HG03097 (cell line): ENCODE measurements around the gene MACF1.
"Not testable (repeated sequence)": the region's sequence is repeated elsewhere in the genome, so short reads cannot be mapped to it uniquely, and the experiment has no call there.

Experiments used
- ATAC-seq: cut with Tn5 transposase; IDR thresholded peaks from one replicate; pipeline ENCODE4 v1.9.1; 2021; ENCODE audit not compliant: unreplicated experiment, low FRiP score

MACF1 gene

DNA sequence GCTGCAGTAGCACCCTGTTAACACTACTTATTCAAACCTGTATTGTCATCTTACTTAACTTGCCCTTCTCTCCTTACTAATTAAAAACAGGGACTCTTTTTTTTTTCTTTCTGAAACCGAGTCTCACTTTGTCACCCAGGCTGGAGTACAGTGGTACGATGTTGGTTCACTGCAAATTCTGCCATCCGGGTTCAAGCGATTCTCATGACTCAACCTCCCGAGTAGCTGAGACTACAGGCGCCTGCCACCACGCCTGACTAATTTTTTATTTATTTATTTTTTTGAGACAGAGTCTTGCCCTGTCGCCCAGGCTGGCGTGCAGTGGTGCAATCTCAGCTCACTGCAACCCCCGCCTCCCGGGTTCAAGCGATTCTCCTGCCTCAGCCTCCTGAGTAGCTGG lies 3.9 kb downstream of the MACF1 start:
- ATAC-seq = not testable (repeated sequence)

DNA sequence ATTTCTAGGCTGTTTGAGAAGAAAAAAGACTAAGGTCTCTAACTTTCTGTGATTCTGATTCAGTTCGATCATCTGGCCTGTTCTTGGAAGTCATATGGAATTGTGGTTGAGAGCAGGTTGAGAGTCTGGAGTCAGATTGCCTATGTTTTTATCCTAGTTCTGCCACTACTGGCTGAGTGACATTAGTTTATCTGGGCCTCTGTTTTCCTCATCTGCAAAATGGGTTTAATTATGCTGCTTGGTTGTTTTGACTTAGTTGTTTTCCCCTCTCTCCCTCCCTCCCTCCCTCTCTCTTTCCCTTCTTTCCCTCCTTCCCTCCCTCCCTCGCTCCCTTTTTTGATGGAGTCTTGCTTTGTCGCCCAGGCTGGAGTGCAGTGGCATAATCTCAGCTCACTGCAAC lies 6.2 kb downstream of the MACF1 start:
- no peak for ATAC-seq

DNA sequence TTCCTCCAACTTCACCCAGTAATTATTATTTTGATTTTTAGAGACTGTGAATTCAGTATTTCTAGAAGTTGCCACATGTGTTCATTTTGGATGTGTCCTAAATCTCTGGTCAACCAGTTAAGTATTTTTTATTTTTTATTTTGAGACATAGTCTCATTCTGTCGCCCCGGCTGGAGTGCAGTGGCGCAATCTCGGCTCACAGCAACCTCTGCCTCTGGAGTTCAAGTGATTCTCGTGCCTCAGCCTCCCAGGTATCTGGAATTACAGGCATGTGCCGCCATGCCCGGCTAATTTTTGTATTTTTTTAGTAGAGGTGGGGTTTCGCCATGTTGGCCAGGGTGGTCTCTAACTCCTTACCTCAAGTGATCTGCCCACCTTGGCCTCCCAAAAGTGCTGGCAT lies 8.0 kb downstream of the MACF1 start:
- ATAC-seq = no peak

DNA sequence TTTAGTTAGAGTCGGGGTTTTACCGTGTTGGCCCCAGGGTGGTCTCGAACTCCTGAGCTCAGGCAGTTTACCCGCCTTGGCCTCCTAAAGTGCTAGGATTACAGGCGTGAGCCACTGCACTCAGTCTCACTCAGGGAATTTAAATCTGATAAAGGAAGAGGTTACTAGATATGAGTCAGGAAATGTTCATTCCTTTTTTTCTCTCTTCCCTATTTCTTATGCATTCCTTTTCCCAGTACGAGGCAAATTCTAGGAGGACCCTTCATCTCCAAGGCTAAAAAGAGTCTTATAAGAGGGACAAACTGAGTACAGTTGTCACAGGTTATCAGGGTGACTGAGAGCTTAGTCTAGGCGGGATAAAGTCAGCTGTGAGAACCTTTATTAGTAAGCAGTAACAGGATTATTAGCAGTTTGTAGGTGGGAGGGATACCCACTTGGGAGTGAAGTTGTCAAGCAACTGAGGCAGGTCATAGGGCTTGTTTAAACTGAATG lies 9.1 kb downstream of the MACF1 start:
- ATAC-seq = no peak

DNA sequence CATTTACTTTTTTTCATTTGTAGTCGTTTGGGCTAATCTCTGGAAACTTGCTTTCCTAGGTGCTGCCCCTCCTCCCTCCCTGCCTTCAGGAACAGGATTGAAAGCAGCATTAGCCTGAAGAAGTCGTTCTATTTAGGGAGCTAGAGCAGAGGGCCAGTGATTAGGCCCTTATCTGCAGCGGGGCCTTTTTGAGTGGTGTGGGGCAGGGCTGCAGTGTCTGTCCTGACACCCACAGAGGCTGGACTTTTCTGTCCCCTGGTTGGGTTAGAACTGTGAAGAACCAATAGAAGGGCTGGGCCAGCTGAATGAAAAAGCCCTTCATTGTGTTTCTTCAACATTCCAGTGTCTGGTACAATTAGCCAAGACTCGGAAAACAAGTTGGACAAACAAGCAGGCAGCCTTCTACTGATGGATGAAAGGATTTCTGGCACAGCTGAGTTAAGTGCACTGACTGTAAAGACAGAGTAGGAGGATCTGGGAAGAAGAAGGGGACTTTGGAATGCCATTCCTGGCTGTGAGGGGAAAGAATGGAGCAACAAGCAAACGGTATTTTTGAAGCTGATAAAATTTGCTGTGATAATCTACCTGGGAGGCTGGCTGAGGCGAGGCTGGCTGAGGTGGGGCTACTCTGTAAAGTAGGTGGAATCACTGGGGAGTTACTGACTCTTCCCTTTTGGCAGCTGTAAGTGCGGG lies 9.7 kb downstream of the MACF1 start:
- no peak for ATAC-seq

DNA sequence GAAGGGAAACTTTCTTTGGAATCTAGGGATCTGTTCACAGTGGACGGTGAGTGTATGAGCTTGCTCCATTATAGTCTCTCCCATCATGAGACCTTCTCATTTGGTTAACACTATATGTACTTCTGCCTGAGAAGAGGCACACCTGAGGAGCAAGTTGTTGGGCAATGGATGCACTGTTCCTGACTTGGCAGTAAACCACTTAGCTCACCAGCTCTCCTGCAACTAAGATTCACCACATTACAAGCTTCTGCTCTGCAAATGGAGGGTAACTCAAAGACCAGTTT lies 10.2 kb downstream of the MACF1 start:
- no peak for ATAC-seq

DNA sequence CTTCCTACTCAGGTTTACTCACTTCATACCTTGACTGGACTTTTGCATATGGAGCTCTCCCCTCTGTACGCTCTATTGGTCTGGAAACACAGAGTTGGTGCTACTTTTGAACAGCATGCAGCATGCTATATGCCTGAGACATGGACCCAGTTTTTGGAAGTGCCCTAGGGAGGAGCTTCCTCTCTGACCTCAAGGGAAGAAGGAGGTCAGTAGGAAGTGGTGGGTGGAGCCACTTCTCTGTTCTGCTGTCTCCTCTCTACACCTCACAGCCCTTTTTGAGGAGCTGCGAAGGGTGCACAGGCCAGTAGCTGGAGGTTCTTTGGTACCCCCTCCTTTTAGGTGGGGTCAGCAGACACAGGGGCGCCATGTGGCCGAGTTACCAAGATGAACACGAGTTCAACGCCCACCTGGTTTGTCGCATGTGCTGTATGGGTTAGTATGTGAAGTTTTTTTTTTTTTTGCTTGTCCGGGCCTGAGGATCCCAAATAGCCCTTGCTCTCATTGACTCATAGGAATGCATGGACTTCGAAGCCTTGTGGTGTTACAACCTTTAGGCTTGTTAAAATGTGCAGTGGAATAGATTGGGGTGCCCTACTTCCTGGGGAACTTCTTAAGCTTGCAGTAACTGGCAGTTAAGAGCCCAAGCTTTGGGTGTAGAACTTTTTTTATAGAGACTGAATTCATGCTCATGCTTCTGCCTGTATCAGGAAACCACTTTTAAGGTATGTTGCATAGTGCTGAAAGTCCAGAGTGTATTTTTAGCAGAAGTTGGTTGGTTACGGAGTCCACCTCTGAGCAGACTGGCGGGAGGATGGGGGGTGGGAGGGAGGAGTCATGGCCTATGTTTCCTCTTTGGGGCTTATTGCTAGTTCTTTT lies 10.7 kb downstream of the MACF1 start:
- ATAC-seq = no peak

DNA sequence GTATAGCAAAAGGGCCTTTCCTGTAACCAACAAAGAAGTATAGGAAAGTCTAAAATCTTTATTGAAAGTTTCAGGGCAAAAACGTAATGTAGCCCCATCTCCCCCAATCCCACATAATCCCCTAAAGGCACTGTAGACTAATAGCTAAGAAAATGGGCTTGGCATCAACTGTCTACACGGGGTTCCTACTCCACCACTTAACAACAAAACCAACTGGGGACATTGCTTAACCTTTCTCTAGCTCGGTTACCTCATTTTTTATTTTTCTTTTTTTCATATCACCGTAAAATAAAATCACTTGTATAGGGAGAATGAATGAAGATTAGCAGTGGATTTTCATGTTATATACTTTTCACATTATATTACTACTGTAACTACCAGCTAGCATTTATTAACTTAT lies 12.3 kb downstream of the MACF1 start:
- ATAC-seq = no peak

DNA sequence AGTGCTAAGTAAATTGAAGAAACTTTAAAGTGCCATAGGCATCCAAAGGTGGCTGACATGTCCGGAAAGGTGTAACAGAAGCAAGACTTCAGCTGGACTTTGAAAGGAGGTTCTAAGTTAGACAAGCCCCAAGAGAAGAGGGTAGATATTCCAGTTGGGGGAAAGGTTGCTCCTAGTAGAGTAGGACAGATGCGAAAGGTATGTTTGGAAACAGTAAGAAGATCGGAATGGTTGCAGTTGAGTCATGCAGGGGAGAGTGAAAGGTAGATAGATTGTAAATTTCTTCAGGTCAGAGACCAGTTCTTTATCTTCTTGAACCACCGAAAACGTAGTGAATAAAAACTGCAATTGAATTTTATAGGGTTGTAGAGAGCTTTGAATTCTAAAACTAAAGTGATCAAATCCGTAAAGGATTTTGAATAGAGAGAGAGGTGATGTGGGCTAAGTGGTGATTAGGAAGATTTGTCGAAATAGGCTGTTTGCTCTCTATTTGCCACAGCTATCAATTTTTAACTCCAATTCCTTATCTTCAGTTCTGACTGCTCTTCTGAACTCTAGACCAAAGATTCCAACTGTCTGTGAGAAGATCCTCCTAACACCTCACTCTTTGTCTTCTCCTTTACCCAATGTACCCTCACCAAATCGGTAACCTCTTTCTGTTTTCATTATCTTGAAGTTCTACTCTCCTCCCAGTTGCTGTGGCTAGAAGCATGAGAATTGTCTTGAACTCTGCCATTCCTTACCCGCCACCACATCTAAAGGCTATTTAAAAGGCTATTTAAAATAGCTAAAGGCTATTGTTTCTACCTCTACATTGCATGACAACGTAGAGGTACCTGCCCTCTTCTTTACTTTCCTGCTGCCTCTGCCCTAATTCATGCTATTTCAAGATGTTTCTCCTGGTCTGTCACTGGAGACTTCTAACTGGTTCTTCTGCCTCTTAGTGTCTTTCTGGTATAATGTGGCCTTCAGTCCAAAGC lies 16.7 kb downstream of the MACF1 start:
- ATAC-seq = no peak

DNA sequence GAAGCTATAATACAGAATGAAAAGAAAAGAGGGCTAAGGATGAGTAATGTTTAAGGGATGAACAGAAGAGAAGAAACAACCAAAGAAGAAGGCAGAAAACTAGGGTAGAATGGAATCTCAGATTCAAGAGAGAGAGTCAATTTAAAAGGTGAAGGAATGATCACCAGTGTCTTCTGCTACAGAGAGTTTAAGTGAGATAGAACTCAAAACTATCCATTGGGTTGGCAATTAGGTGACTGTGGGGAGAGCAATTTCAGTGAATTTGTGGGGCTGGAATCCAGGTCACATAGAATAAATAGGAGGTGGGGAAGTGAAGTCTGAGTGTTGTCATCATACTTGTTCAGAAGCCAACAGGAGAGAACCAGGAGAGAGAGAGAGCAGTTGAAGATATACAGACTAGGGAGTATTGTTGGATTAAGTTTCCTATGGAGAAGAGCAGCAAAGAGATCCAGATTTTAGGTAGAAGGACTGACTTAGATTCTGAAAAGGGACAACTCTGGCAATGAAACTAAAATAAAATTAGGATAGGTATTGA lies 19.9 kb downstream of the MACF1 start:
- ATAC-seq = no peak

DNA sequence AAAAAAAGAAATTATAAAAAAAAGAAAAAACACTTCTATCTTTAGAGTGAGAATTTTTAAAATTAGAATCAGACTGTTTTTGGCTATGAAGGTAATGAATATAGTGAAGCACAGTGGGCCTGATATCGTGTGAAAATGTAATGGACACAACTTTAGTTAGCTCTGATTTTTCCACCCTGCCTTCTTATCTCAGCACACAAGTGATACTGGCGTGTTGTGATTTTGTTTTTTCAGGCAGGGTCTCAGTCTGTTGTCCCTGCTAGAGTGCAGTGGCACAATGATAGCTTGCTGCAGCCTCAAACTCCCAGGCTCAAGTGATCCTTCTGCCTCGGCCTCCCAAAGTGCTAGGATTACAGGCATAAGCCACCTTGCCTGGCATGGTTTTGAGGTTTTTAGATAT lies 22.3 kb downstream of the MACF1 start:
- no peak for ATAC-seq

DNA sequence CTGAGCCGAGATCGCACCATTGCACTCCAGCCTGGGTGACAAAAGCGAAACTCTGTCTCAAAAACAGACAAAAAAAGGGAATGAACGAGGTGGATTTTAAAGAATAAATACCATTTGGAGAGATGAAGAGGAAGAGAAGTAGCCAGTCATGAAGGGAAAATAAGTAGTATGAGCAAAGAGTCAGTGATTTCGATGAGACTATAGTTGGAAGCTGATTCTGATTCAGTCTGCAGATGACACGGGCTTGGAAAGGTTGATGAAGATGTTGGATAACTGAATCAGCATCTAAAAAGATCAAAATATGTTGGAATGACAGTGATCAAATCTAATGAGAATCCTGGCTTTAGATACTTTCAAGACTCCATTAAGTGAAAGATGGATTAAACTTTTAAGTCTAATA lies 23.8 kb downstream of the MACF1 start:
- no peak for ATAC-seq

DNA sequence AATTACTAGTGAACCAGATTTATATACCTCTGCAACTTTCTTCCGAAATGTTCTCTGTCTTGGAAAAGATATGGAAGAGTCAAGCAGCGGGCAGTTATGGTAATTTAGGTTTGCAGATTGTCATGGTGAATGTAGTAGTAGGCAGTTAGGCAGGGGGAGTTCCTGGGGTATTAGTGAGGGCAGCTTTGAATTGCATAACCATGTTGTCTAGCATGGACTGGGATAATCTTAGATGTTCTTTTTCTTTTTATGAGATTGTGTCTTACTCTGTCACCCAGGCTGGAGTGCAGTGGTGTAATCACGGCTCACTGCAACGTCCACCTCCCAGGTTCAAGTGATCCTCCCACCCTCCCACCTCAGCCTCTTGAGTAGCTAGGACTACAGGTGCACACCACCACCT lies 25.0 kb downstream of the MACF1 start:
- ATAC-seq = no peak

DNA sequence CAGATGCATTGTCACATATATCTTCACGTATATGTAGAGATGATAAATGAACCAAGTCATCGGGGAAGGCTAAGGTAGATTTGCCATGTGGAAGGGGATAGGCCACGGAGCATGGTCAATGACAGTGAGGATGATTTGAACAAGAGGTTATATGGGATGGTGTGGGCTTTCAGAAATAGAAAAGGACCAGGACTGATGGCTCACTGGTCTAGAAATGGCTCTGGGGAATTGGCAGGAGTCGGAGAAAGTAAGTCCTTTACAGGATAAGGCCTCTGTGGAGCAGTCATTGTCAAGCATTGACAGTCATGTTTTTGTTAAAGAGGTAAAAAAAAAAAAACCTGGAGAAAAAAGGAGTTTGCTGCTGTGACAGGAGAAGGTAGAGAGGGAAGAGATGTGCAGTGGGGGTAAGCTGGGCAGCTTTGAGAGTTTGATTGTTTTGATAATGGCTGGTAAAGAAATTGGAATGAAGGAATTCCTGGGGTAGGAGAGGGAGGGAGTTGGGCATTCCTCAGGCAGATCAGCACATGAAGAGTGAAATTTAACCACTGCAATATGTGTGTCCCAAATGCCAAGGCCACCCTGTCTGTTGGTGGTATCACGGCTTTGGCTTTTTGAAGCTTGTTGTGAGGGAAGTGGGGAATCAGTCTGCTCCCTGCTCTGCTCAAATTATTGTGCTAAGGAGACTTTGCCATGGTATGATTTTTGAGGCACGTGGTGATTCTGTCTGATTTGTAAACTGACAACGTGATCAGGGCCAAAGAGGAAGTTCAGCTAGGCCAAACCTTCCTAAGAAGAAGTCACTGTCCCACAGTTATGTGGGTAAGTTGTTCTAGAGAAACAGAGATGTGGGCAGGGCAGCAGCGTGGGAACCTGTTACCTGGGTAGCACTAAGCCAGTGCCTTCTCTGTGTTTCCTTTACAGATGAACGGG lies 26.0 kb downstream of the MACF1 start:
- ATAC-seq = peak; percentile 92

DNA sequence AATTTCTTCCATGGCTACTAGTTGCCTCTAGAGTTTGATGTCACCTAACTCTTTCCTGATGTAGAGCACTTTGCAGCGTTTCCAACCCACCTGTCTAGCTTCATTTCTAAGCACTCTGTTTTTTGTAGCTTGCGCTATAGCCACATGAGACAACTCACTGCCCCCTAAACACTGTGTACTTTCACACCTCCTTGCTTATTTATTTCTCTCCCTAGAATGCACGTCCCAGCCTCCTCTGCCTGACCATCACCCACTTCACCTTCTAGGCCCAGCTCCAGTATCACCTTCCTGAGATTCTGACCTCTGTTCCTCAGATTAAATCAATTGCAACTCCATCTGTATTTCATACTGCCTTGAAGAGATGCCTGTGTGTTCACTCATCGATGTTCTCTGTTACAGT lies 32.5 kb downstream of the MACF1 start:
- no peak for ATAC-seq

DNA sequence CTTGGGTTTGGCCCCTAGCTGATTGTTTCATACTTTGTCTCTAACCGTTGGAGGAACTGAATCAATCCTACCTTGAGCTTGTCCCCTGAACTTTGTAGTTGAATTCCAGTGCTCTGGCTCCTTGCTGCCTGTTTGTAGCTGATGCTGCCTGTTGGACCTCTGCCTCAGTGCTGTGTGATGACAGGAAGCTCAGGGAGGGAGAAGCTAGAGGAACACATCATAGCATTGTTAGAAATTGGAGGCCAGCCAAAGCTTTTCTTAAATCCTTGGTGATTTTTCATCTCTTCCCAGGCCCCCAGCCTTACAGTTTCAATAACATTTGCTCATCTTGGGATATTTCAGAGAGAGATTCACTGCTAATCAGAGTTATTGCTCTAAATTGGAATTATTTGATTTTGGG lies 34.0 kb downstream of the MACF1 start:
- no peak for ATAC-seq

DNA sequence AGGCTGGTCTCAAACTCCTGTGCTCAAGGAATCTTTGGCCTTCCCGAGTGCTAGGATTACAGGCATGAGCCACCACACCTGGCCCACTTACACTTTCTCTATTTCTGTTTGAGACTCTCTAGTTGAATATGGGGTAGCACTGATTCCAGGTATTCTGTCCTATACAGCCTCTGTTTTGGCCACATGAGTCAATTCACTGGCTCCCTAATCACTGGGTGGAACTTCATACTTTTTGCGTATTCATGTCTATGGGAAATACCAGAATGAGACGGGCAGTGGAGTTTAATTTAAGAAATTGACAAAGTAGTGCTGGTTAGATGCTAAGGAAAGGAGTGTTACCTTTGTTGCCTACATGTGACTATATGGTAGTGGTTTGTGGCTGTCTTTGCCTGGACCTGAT lies 35.5 kb downstream of the MACF1 start:
- ATAC-seq = no peak

DNA sequence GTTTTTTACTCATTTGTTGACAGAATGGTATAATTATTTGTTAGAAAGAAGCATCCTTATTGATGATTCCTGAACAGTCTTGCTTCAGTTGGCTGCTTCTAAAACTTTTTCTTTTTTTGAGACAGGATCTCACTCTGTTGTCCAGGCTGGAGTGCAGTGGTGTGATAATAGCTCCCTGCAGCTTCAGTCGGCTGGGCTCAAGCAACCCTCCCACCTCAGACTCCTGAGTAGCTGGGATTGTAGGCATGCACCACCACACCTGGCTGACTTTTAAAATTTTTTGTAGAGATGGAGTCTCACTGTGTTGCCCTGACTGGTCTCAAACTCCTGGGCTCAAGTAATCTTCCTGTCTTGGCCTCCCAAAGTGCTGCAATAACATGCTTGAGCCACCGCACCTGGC lies 38.8 kb downstream of the MACF1 start:
- ATAC-seq = no peak

DNA sequence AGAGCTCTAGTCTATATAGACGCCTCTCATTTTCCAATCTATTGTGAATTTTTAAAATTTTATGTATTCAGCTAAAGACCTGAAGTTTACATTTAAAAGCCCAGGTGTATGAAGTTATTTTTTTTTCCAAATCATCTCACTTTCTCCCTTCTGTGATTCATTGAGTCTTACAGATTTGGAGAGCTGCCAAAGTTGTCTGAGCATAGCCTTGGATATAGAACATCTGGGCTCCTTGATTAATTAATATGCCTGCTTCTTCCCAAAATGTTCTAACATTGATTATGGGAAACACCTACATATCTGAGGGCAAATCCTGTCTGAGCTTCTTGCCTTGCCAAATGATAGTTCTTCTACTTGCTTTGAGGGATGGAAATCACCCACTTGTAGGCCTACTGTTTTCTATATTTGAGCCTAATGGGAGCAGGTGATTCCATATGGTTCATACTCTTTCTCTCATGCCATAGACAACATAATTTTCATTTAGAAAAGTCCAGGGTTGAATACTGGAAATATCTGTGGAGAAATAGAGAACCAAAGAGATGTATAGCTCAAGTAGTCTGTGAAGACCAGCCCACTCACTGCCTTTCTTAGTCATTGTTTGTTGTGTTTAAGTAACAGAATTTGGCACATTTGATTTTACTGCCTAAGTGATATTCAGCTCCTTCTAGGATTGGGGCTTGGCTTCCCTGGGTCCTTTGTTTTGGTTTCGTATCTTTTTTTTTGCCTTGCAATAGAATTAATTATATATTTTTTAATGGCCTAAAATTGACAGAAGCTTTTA lies 46.2 kb downstream of the MACF1 start:
- no peak for ATAC-seq
